ENCODE measurements around the gene SLC5A5.

DNA sequence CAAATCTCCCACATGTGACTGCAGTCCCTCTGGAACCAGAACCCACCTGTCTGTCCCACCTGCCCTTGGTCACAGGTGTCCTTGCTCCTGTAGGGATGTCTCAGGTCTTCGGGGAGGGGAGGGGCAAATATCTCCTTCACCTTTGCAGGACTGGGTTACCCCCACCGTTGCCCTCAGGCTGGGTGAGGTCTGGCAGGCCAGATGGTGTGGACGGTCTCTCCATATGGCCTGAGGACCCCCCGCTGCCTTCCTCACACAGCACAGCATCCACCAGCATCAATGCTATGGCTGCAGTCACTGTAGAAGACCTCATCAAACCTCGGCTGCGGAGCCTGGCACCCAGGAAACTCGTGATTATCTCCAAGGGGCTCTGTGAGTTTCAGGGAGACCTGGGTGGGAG lies 10.0 kb downstream of the SLC5A5 start:
- TF ChIP-seq, protein P1, sequence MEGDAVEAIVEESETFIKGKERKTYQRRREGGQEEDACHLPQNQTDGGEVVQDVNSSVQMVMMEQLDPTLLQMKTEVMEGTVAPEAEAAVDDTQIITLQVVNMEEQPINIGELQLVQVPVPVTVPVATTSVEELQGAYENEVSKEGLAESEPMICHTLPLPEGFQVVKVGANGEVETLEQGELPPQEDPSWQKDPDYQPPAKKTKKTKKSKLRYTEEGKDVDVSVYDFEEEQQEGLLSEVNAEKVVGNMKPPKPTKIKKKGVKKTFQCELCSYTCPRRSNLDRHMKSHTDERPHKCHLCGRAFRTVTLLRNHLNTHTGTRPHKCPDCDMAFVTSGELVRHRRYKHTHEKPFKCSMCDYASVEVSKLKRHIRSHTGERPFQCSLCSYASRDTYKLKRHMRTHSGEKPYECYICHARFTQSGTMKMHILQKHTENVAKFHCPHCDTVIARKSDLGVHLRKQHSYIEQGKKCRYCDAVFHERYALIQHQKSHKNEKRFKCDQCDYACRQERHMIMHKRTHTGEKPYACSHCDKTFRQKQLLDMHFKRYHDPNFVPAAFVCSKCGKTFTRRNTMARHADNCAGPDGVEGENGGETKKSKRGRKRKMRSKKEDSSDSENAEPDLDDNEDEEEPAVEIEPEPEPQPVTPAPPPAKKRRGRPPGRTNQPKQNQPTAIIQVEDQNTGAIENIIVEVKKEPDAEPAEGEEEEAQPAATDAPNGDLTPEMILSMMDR (IDR thresholded peaks at IDR 0.05): no peak
- TF ChIP-seq POLR2A (IDR thresholded peaks at IDR 0.05): no peak

All from testis (tissue), 2 donors.